Measurements from ENCODE around the gene BNIP5.

DNA sequence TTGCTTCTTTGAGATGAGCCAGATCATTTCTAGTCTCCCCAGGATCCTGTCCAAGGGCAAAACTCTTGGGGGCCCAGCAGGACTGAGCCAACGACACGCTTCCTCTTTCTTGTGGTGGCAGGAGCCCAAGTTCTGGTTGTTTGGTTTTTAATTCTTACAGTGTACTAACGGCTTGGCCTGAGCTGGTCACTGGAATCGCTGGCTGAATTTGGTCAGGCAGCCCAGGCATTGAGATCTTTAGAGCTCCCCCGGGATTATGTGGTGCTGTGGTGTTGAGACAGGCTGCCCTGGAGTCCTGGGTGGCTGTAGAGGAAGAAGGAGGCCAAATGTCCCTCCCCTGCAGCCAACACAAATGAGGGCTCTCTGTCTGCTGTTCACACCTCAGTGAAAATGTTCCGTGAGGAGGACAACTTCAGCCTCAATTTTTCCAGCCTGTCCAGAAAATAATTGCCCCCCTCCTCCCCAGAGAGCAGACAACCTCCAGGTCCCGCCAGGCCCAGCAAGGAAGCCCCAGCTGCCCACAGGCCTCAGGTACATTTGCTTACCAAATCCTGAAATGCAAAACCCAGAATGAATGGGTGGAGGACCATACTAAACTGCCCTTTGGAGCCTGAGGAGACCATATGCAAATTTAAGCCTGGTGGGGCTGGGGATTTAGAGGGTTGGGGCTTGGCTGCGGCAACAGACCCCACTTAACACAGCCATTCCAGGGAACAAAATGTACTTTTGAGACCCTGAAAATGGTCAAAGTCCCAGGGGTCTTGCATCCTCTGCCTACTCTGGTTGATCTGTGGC, 23.6 kb downstream of the BNIP5 start:
- TF ChIP-seq, protein P1, sequence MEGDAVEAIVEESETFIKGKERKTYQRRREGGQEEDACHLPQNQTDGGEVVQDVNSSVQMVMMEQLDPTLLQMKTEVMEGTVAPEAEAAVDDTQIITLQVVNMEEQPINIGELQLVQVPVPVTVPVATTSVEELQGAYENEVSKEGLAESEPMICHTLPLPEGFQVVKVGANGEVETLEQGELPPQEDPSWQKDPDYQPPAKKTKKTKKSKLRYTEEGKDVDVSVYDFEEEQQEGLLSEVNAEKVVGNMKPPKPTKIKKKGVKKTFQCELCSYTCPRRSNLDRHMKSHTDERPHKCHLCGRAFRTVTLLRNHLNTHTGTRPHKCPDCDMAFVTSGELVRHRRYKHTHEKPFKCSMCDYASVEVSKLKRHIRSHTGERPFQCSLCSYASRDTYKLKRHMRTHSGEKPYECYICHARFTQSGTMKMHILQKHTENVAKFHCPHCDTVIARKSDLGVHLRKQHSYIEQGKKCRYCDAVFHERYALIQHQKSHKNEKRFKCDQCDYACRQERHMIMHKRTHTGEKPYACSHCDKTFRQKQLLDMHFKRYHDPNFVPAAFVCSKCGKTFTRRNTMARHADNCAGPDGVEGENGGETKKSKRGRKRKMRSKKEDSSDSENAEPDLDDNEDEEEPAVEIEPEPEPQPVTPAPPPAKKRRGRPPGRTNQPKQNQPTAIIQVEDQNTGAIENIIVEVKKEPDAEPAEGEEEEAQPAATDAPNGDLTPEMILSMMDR (IDR thresholded peaks at IDR 0.05): no peak
- no peak for TF ChIP-seq POLR2A (IDR thresholded peaks at IDR 0.05)
